A172 (cell line): ENCODE results near the gene SGK2. TPM values are rescaled to one million over a fixed set of nuclear protein-coding genes. Genes with fewer than 3 reads are reported as not detected.
A peak's percentile ranks its signal among the peaks of the same experiment; 100 is the strongest.

Experiments used
- DNase-seq: peaks from one replicate; pipeline ENCODE4 v3.0.0-alpha.2; 2015; ENCODE audit warnings: low spot score
- total RNA-seq: library from RNA; depleted of rRNA; stranded (reverse); fragments of >200 nt; shearing (Covaris generic); gene quantifications from 2 replicates; pipeline ENCODE4 v1.2.3, GENCODE V29; 2014; rRNA removed

The SGK2 gene
- not detected in 2 replicates for total RNA-seq

- DNase-seq = peak; percentile 46
Measured at GRCh38 chr20:43558412-43559146, at the start of gene SGK2. SGK2 (plus strand) TSS chr20:43559027; CDS start chr20:43566496, 7,469 bp downstream.

- no peak for DNase-seq
Measured at GRCh38 chr20:43511879-43512278, 46.9 kb upstream of the SGK2 start.

GRCh38 chr20:43513372-43513930 is 45.4 kb upstream of the SGK2 start:
- no peak for DNase-seq

- peak; percentile 99 for DNase-seq
Measured at GRCh38 chr20:43513931-43514647, 44.7 kb upstream of the SGK2 start.

- DNase-seq = no peak
Measured at GRCh38 chr20:43514648-43514999, 44.2 kb upstream of the SGK2 start.

GRCh38 chr20:43515628-43516027 is 43.2 kb upstream of the SGK2 start:
- DNase-seq = no peak

GRCh38 chr20:43516251-43516824 is 42.5 kb upstream of the SGK2 start:
- DNase-seq = no peak

GRCh38 chr20:43520074-43520630 is 38.7 kb upstream of the SGK2 start:
- DNase-seq = no peak

GRCh38 chr20:43525021-43525420 is 33.8 kb upstream of the SGK2 start:
- no peak for DNase-seq

- no peak for DNase-seq
Measured at GRCh38 chr20:43528258-43528875, 30.5 kb upstream of the SGK2 start.

- no peak for DNase-seq
Measured at GRCh38 chr20:43529051-43529450, 29.8 kb upstream of the SGK2 start.

GRCh38 chr20:43529457-43530153 is 29.2 kb upstream of the SGK2 start:
- no peak for DNase-seq

- DNase-seq = peak; percentile 40
Measured at GRCh38 chr20:43530321-43531090, 28.3 kb upstream of the SGK2 start.

GRCh38 chr20:43531091-43531443 is 27.8 kb upstream of the SGK2 start:
- DNase-seq = no peak

GRCh38 chr20:43532416-43533055 is 26.3 kb upstream of the SGK2 start:
- DNase-seq = no peak

- no peak for DNase-seq
Measured at GRCh38 chr20:43533060-43533459, 25.8 kb upstream of the SGK2 start.

GRCh38 chr20:43534016-43534415 is 24.8 kb upstream of the SGK2 start:
- DNase-seq = no peak

- no peak for DNase-seq
Measured at GRCh38 chr20:43534791-43535350, 24.0 kb upstream of the SGK2 start.

GRCh38 chr20:43535370-43536004 is 23.3 kb upstream of the SGK2 start:
- DNase-seq = no peak
